Natural killer cell (primary cell): ENCODE measurements around the gene ASIC3. TPM values are rescaled to one million over a fixed set of nuclear protein-coding genes. Genes with fewer than 3 reads are reported as not detected.

Source experiments
- ATAC-seq, 3 donors: fragments of 150-1000 bp in 2 of 3; fragments of 200-7000 bp in 1 of 3; cut with Tn5 transposase; 1 replicate in 1 of 3; 2 replicates in 2 of 3; pipeline ENCODE4 v1.10.0; 2021; ENCODE audit warnings: mild to moderate bottlenecking in 2 of 3, moderate library complexity in 2 of 3
- DNase-seq, 2 donors: peaks; one replicate each; pipeline versions ENCODE4 v3.0.0 to v3.0.0-alpha.2; 2013 to 2021; ENCODE audit warnings: mixed read lengths in 1 of 2
- H3K27ac ChIP-seq: one replicate; pipeline ENCODE4 v1.5.1; 2013; ENCODE audit warnings: mild to moderate bottlenecking, low read length
- H3K27me3 ChIP-seq: one replicate; pipeline ENCODE4 v1.6.1; 2013; ENCODE audit warnings: low read length; ENCODE audit not compliant: control insufficient read depth, insufficient read depth
- H3K36me3 ChIP-seq: one replicate; pipeline ENCODE4 v1.6.1; 2013; ENCODE audit warnings: low read length; ENCODE audit not compliant: control insufficient read depth, insufficient read depth
- H3K4me1 ChIP-seq: one replicate; pipeline ENCODE4 v1.6.1; 2013; ENCODE audit warnings: low read length; ENCODE audit not compliant: control insufficient read depth, insufficient read depth
- H3K4me3 ChIP-seq: one replicate; pipeline ENCODE4 v1.5.1; 2013; ENCODE audit warnings: low read length
- H3K9me3 ChIP-seq: one replicate; pipeline ENCODE4 v1.6.1; 2013; ENCODE audit warnings: low read length; ENCODE audit not compliant: control insufficient read depth, insufficient read depth
- H3K27ac Mint-ChIP-seq, 2 donors: one replicate each; pipeline ENCODE4 v1.8.0; 2022; ENCODE audit warnings: mild to moderate bottlenecking in 2 of 2, mixed read lengths in 2 of 2, moderate library complexity in 1 of 2
- H3K27me3 Mint-ChIP-seq, 2 donors: one replicate each; pipeline ENCODE4 v1.8.0; 2022; ENCODE audit warnings: low read depth in 2 of 2, mixed read lengths in 2 of 2
- H3K36me3 Mint-ChIP-seq: one replicate; pipeline ENCODE4 v1.8.0; 2022; ENCODE audit warnings: mixed read lengths
- H3K4me1 Mint-ChIP-seq, 2 donors: one replicate each; pipeline ENCODE4 v1.8.0; 2022; ENCODE audit warnings: mixed read lengths in 2 of 2
- H3K4me3 Mint-ChIP-seq: one replicate; pipeline ENCODE4 v1.8.0; 2022; ENCODE audit warnings: mild to moderate bottlenecking, moderate library complexity, mixed read lengths
- H3K9me3 Mint-ChIP-seq, 2 donors: one replicate each; pipeline ENCODE4 v1.8.0; 2022; ENCODE audit warnings: mixed read lengths in 2 of 2
- WGBS: methylation state at CpG from one replicate; pipeline ENCODE4 v1.1.7; 2013; ENCODE audit warnings: missing lambda C conversion rate; ENCODE audit not compliant: insufficient coverage; 5-methylcytosine and 5-hydroxymethylcytosine counted together
- intact Hi-C: fragments of 100-400 bp; cut with micrococcal nuclease; formaldehyde crosslinking; loops from one replicate; pipeline ENCODE4 v1.14.2; 2022
- total RNA-seq, 4 donors: library from RNA; stranded (reverse); fragments of 120-200 nt in 1 of 4; gene quantifications; one replicate each; pipeline versions ENCODE4 v1.2.3 to v1.2.4, GENCODE V29; 2013 to 2022
- TF ChIP-seq, protein P1 (sequence below): fragments of 200-600 bp; IDR thresholded peaks from one replicate; pipeline ENCODE4 v1.8.0; 2022; ENCODE audit warnings: antibody characterized with exemption

ASIC3 gene
- 1 to 10 TPM; 5.7 to 7.9 (median 5.9) TPM for total RNA-seq
- 1.4 TPM for total RNA-seq (2013)

DNA sequence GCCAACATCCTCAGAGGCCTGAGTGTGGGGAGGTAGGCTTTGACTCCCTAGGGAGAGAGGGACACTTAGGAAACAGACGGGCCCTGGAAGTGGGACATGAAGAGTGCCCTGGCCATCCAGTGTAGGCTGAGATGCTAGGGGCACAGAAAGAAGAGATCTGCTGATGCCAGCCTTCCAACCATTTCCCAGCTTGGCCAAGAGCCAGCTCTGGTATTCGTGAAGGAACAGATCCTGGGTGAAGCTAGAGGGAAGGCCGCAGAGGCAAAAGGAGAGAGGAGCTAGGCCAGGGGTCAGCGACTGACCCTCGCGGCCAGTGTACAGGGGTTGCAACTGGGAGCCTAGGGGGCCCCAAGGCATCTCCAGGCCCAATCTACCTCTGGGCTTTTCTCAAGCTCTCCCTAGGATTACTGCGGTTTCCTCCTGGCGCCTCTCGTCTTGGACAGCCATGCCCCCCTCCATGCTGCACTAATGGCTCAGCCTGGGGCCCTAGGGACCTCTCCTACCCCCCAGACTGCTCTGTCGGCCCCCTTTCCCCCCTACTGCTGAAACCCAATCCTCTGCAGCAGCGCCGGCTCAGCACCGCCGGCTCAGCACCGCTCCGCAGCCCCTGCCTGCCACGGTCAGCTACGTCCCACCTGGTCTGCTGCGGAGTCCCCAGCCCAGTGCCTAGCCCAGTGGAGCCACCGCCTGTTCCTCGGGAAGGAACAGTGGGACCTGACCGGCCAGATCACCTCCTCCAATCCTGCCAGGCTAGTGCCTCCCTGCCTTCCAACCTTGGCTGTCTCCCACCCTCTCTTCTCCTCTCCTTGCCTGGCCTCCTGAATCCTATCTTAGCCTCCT is at the start of gene ASIC3:
TSS of gene ASIC3 (plus strand) at position 556 of the 840 bp plus-strand sequence. CDS start 355 bp downstream, outside the sequence.
- Mint-ChIP-seq H3K27ac (no peak within 1 kb of the TSS), H3K9me3 (no peaks in the 10 kb centered on the region), H3K27me3 (peaks cover 0 to 9% of the 10 kb centered on the region in 2 donors), H3K4me3 (no peak within 1 kb of the TSS), H3K36me3 (no peaks in the 10 kb centered on the region), H3K4me1 (peaks cover 0 to 10% of the 10 kb centered on the region in 2 donors)
- Histone ChIP-seq H3K36me3 (peaks cover 6% of the 10 kb centered on the region), H3K4me1 (peaks cover 4% of the 10 kb centered on the region), H3K4me3 (no peak within 1 kb of the TSS), H3K27me3 (no peaks in the 10 kb centered on the region), H3K27ac (no peak within 1 kb of the TSS), H3K9me3 (no peaks in the 10 kb centered on the region)
- TF ChIP-seq, protein P1, sequence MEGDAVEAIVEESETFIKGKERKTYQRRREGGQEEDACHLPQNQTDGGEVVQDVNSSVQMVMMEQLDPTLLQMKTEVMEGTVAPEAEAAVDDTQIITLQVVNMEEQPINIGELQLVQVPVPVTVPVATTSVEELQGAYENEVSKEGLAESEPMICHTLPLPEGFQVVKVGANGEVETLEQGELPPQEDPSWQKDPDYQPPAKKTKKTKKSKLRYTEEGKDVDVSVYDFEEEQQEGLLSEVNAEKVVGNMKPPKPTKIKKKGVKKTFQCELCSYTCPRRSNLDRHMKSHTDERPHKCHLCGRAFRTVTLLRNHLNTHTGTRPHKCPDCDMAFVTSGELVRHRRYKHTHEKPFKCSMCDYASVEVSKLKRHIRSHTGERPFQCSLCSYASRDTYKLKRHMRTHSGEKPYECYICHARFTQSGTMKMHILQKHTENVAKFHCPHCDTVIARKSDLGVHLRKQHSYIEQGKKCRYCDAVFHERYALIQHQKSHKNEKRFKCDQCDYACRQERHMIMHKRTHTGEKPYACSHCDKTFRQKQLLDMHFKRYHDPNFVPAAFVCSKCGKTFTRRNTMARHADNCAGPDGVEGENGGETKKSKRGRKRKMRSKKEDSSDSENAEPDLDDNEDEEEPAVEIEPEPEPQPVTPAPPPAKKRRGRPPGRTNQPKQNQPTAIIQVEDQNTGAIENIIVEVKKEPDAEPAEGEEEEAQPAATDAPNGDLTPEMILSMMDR: no peak
- no peak for ATAC-seq
- no peak for DNase-seq
- intact Hi-C loops: no loop called here
- 95% methylated on average over 22 of the region's 22 CpGs for WGBS

DNA sequence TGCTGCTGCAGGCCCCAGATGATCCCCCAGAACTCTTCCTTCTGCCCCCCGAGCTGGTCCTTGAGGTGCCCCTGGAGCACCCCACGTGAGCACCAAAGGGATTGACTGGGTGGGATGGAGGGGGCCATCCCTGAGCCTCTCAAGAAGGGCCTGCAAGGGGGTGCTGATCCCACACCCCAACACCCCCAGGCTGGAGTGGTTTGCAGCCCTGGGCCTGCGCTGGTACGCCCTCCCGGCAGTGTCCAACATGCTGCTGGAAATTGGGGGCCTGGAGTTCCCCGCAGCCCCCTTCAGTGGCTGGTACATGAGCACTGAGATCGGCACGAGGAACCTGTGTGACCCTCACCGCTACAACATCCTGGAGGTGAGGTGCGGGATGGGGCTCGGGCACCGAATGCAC is 49.3 kb upstream of the ASIC3 start:
- peaks cover 13% of the 10 kb centered on the region for H3K9me3 ChIP-seq
- peaks cover 11 to 44% of the 10 kb centered on the region in 2 donors for H3K4me1 Mint-ChIP-seq
- H3K36me3 Mint-ChIP-seq: no peaks in the 10 kb centered on the region
- no peaks in the 10 kb centered on the region for H3K9me3 Mint-ChIP-seq
- no peak overlapping the region for H3K4me3 Mint-ChIP-seq
- TF ChIP-seq, protein P1: no peak
- WGBS: 98% methylated on average over 12 of the region's 12 CpGs
- peaks cover 69% of the 10 kb centered on the region for H3K4me1 ChIP-seq
- intact Hi-C loops: no loop called here
- ATAC-seq (no peak), DNase-seq (no peak)
- H3K27ac Mint-ChIP-seq: peak overlapping the region in 1 of 2 donors; percentile 57
- H3K27ac ChIP-seq: peak overlapping the region; percentile 58
- no peak overlapping the region for H3K4me3 ChIP-seq
- peaks cover 0 to 3% of the 10 kb centered on the region in 2 donors for H3K27me3 Mint-ChIP-seq
- H3K27me3 ChIP-seq: no peaks in the 10 kb centered on the region
- H3K36me3 ChIP-seq: no peaks in the 10 kb centered on the region

DNA sequence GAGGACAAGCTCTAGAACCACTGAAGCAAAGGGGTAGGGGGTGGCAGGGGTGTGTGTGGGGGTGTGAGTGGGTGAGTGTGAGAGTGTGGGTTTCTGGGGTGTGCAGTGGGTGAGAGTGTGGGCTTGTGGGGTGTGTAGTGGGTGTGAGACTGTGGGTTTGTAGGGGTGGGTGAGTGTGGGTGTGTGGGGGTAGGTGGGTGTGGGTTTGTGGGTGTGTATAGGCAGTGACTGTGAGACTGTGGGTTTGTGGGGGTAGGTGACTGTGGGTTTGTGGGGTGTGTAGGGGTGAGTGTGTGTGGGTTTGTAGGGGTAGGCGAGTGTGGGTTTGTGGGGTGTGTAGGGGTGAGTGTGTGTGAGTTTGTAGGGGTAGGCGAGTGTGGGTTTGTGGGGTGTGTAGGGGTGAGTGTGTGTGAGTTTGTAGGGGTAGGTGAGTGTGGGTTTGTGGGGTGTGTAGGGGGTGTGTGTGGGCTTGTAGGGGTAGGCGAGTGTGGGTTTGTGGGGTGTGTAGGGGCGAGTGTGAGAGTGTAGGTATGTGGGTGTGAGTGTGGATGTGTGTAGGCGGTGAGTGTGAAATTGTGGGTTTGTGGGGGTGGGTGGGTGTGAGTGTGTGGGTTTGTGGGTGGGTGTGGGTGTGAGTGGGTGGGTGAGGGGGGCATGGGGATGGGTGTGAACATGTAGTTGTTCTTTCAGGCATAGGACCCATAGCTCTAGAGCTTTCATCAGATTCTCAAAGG is 48.7 kb upstream of the ASIC3 start:
- H3K27ac ChIP-seq: peak overlapping the region; percentile 58
- peak overlapping the region; percentile 30 to 57 for H3K27ac Mint-ChIP-seq
- peak; percentile 54 to 73 (median 58) for ATAC-seq

More for the DNA sequence above, 48.7 kb upstream of the ASIC3 start:
- Mint-ChIP-seq H3K27me3 (peaks cover 0 to 7% of the 10 kb centered on the region in 2 donors), H3K9me3 (no peaks in the 10 kb centered on the region), H3K36me3 (no peaks in the 10 kb centered on the region), H3K4me3 (no peak overlapping the region), H3K4me1 (peaks cover 6 to 41% of the 10 kb centered on the region in 2 donors)
- Histone ChIP-seq H3K27me3 (no peaks in the 10 kb centered on the region), H3K9me3 (peaks cover 13% of the 10 kb centered on the region), H3K36me3 (no peaks in the 10 kb centered on the region), H3K4me1 (peaks cover 62% of the 10 kb centered on the region), H3K4me3 (no peak overlapping the region)
- TF ChIP-seq, protein P1: no peak
- WGBS: 37% methylated on average over 5 of the region's 5 CpGs
- intact Hi-C loops: no loop called here
- DNase-seq: peak; percentile 48 to 53
